ENCODE measurements around the gene ZNF791. TPM values are rescaled to one million over a fixed set of nuclear protein-coding genes. Genes with fewer than 3 reads are reported as not detected.

Gene ZNF791
- total and polyA plus RNA-seq, 4 donors = 5.5 to 33.4 (median 15.4) TPM

- no peak for TF ChIP-seq CTCF (IDR thresholded peaks at IDR 0.05; ENCODE audit: control extremely low read depth, extremely low read depth)
- no peaks in the 10 kb centered on the region for H3K9me3 ChIP-seq (ENCODE audit: control insufficient read depth in 4 of 4, insufficient read depth in 3 of 4, low read length in 3 of 4)
- no peak overlapping the region for H3K9ac ChIP-seq (ENCODE audit: insufficient read depth in 1 of 2, low read length in 2 of 2)
- peaks cover 9 to 39% (median 32%) of the 10 kb centered on the region in 4 donors for H3K36me3 ChIP-seq (ENCODE audit: control insufficient read depth in 4 of 4, insufficient read depth in 4 of 4, low read length in 4 of 4)
- ATAC-seq (ENCODE audit: insufficient read depth, low FRiP score) (no peak), DNase-seq (no peak)
- H3K27ac ChIP-seq (ENCODE audit: low read depth in 1 of 2, low read length in 1 of 2) = no peak overlapping the region
- H3K4me3 ChIP-seq = no peak overlapping the region
- 90 to 95% methylated on average over 10 of the region's 10 CpGs for WGBS, 2 donors
- H3K27me3 ChIP-seq (ENCODE audit: control insufficient read depth in 3 of 3, insufficient read depth in 3 of 3, low read length in 2 of 3) = no peaks in the 10 kb centered on the region
- H3K4me1 ChIP-seq (ENCODE audit: control insufficient read depth in 5 of 5, insufficient read depth in 5 of 5, low read length in 5 of 5) = peaks cover 0 to 20% (median 8%) of the 10 kb centered on the region in 5 donors
Observed at GRCh38 chr19:12672744-12673143, 62.0 kb downstream of the ZNF791 start.

- peaks cover 12 to 53% (median 42%) of the 10 kb centered on the region in 4 donors for H3K36me3 ChIP-seq (ENCODE audit: control insufficient read depth in 4 of 4, insufficient read depth in 4 of 4, low read length in 4 of 4)
- WGBS, 2 donors = 92 to 98% methylated on average over 10 of the region's 10 CpGs
- H3K4me3 ChIP-seq = no peak overlapping the region
- H3K4me1 ChIP-seq (ENCODE audit: control insufficient read depth in 5 of 5, insufficient read depth in 5 of 5, low read length in 5 of 5) = peaks cover 0 to 4% (median under 1%) of the 10 kb centered on the region in 5 donors
- no peak for ATAC-seq (ENCODE audit: insufficient read depth, low FRiP score)
- no peaks in the 10 kb centered on the region for H3K9me3 ChIP-seq (ENCODE audit: control insufficient read depth in 4 of 4, insufficient read depth in 3 of 4, low read length in 3 of 4)
- no peak overlapping the region for H3K27ac ChIP-seq (ENCODE audit: low read depth in 1 of 2, low read length in 1 of 2)
- no peak for TF ChIP-seq CTCF (IDR thresholded peaks at IDR 0.05; ENCODE audit: control extremely low read depth, extremely low read depth)
- no peaks in the 10 kb centered on the region for H3K27me3 ChIP-seq (ENCODE audit: control insufficient read depth in 3 of 3, insufficient read depth in 3 of 3, low read length in 2 of 3)
- H3K9ac ChIP-seq (ENCODE audit: insufficient read depth in 1 of 2, low read length in 2 of 2) = no peak overlapping the region
- DNase-seq = no peak
Observed at GRCh38 chr19:12675399-12675798, 64.7 kb downstream of the ZNF791 start.

- no peak for DNase-seq
- H3K4me1 ChIP-seq (ENCODE audit: control insufficient read depth in 5 of 5, insufficient read depth in 5 of 5, low read length in 5 of 5) = peaks cover 0 to 2% (median 0%) of the 10 kb centered on the region in 5 donors
- no peak overlapping the region for H3K27ac ChIP-seq (ENCODE audit: low read depth in 1 of 2, low read length in 1 of 2)
- no peak overlapping the region for H3K9ac ChIP-seq (ENCODE audit: insufficient read depth in 1 of 2, low read length in 2 of 2)
- no peaks in the 10 kb centered on the region for H3K9me3 ChIP-seq (ENCODE audit: control insufficient read depth in 4 of 4, insufficient read depth in 3 of 4, low read length in 3 of 4)
- TF ChIP-seq CTCF (IDR thresholded peaks at IDR 0.05; ENCODE audit: control extremely low read depth, extremely low read depth) = no peak
- 93 to 95% methylated on average over 15 of the region's 15 CpGs for WGBS, 2 donors
- H3K36me3 ChIP-seq (ENCODE audit: control insufficient read depth in 4 of 4, insufficient read depth in 4 of 4, low read length in 4 of 4) = peaks cover 12 to 53% (median 41%) of the 10 kb centered on the region in 4 donors
- H3K4me3 ChIP-seq = no peak overlapping the region
- no peak for ATAC-seq (ENCODE audit: insufficient read depth, low FRiP score)
- no peaks in the 10 kb centered on the region for H3K27me3 ChIP-seq (ENCODE audit: control insufficient read depth in 3 of 3, insufficient read depth in 3 of 3, low read length in 2 of 3)
Observed at GRCh38 chr19:12675940-12676339, 65.2 kb downstream of the ZNF791 start.

GRCh38 chr19:12676384-12676792, 65.7 kb downstream of the ZNF791 start:
- H3K36me3 ChIP-seq (ENCODE audit: control insufficient read depth in 4 of 4, insufficient read depth in 4 of 4, low read length in 4 of 4) = peaks cover 12 to 53% (median 41%) of the 10 kb centered on the region in 4 donors
- H3K4me1 ChIP-seq (ENCODE audit: control insufficient read depth in 5 of 5, insufficient read depth in 5 of 5, low read length in 5 of 5) = peaks cover 0 to 3% (median 0%) of the 10 kb centered on the region in 5 donors
- no peak overlapping the region for H3K27ac ChIP-seq (ENCODE audit: low read depth in 1 of 2, low read length in 1 of 2)
- ATAC-seq (ENCODE audit: insufficient read depth, low FRiP score) = peak; percentile 58
- H3K4me3 ChIP-seq = no peak overlapping the region
- H3K27me3 ChIP-seq (ENCODE audit: control insufficient read depth in 3 of 3, insufficient read depth in 3 of 3, low read length in 2 of 3) = no peaks in the 10 kb centered on the region
- H3K9ac ChIP-seq (ENCODE audit: insufficient read depth in 1 of 2, low read length in 2 of 2) = no peak overlapping the region
- DNase-seq = peak; percentile 73 to 83 (median 75)
- 31 to 36% methylated on average over 4 of the region's 4 CpGs for WGBS, 2 donors
- TF ChIP-seq CTCF (IDR thresholded peaks at IDR 0.05; ENCODE audit: control extremely low read depth, extremely low read depth) = peak; percentile 15
- no peaks in the 10 kb centered on the region for H3K9me3 ChIP-seq (ENCODE audit: control insufficient read depth in 4 of 4, insufficient read depth in 3 of 4, low read length in 3 of 4)
